DOHH2 (cell line): ENCODE data around the gene RALBP1.

Experiments used
- EZH2phosphoT487 ChIP-seq: fragments of 200-600 bp; sonication (generic); IDR thresholded peaks from 2 replicates; pipeline ENCODE4 v1.6.1; 2017; ENCODE audit warnings: borderline replicate concordance, mild to moderate bottlenecking, antibody characterized with exemption, low read length, moderate library complexity, mixed read lengths
- TF ChIP-seq, protein P1 (sequence below): fragments of 200-600 bp; sonication (generic); IDR thresholded peaks from one replicate; pipeline ENCODE4 v1.5.1; 2014; ENCODE audit warnings: antibody characterized with exemption, mild to moderate bottlenecking, low read depth, low read length; ENCODE audit not compliant: poor library complexity, severe bottlenecking

DNA sequence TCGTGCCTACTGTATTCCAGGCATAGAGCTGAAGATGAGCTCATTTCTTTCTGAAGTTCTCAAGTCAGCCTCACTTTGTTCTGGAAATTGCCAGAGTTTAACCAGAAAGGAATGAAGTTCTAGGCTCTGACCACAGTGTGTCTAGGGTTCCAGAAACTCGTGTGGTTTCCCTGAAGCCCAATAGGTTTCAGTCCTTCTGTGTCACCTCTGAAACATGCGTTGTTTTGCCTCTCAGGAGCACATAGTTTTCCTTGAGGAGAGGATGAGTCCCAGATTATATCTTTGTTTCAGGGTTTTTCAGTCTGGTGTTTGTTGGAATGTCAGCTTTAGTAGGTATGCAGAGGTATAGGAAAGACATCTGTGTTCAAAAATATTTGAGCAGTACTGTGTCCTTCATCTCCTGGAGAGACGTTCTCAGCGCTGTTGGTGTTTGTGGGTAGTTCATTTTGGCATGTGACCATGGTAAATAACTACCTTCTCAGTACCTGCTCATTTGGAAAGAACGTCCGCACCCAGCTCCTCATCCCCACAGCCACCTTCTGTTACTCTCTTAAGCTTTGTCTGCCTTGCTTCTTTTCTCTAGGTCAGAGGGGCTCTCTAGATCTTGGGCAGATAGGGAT, 56.6 kb downstream of the RALBP1 start:
- TF ChIP-seq, protein P1, sequence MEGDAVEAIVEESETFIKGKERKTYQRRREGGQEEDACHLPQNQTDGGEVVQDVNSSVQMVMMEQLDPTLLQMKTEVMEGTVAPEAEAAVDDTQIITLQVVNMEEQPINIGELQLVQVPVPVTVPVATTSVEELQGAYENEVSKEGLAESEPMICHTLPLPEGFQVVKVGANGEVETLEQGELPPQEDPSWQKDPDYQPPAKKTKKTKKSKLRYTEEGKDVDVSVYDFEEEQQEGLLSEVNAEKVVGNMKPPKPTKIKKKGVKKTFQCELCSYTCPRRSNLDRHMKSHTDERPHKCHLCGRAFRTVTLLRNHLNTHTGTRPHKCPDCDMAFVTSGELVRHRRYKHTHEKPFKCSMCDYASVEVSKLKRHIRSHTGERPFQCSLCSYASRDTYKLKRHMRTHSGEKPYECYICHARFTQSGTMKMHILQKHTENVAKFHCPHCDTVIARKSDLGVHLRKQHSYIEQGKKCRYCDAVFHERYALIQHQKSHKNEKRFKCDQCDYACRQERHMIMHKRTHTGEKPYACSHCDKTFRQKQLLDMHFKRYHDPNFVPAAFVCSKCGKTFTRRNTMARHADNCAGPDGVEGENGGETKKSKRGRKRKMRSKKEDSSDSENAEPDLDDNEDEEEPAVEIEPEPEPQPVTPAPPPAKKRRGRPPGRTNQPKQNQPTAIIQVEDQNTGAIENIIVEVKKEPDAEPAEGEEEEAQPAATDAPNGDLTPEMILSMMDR, result no peak
- no peak for TF ChIP-seq EZH2phosphoT487
